ENCODE data around the gene TIPARP. TPM values are rescaled to one million over a fixed set of nuclear protein-coding genes. Genes with fewer than 3 reads are reported as not detected.

TIPARP gene
- total and polyA plus RNA-seq, 2 of the 8 experiments (the other 6 are each of a cell fraction or from before 2014, with no cell fraction given) = 1.6 to 5.8 TPM

DNA sequence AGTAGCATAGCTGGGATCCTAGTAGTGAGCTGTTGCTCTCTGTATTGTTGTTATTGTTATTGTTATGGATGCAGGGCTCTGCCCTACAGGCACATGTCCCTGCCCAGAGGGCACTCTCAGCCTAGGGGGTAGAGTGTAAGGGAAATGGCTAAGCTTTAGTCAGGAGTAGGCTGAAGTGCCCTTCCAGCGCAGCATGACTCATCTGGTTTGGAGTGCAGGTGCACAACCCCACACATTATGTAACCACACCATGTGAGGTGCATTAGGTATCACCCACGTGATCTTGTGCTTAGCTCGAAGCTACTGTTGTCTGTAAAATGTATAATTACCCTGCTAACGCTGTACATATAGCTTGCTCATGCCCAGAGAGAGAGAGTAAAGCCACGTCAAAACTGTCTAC, 48.3 kb upstream of the TIPARP start:
- Histone ChIP-seq H4K91ac (replicated peaks; ENCODE audit: insufficient read length, low read length) (no peak overlapping the region), H3K4ac (replicated peaks; ENCODE audit: insufficient read length, low read depth, low read length) (no peak overlapping the region), H3K23ac (ENCODE audit: insufficient read length) (no peak overlapping the region), H3K18ac (ENCODE audit: extremely low read depth, low read length) (no peak overlapping the region), H3K14ac (ENCODE audit: insufficient read length) (no peak overlapping the region), H3K36me3 (ENCODE audit: control insufficient read depth in 2 of 4, insufficient read depth in 4 of 4, low read length in 3 of 4) (no peaks in the 10 kb centered on the region), H3K23me2 (ENCODE audit: low read depth, low read length) (no peaks in the 10 kb centered on the region), H3K4me3 (ENCODE audit: extremely low read depth in 1 of 4, insufficient read depth in 2 of 4, low read depth in 3 of 4, low read length in 4 of 4) (no peak overlapping the region), H3K9me3 (ENCODE audit: insufficient read depth in 2 of 2, low read depth in 1 of 2, low read length in 1 of 2) (no peaks in the 10 kb centered on the region), H3K79me1 (ENCODE audit: low read depth, low read length) (no peaks in the 10 kb centered on the region), H3K27ac (ENCODE audit: low read depth, low read length) (no peak overlapping the region), H4K20me1 (replicated peaks in 1 of 2; ENCODE audit: control insufficient read depth in 1 of 2, insufficient read depth in 2 of 2, low read length in 2 of 2) (no peaks in the 10 kb centered on the region), H4K8ac (ENCODE audit: extremely low read depth, insufficient read depth, low read length) (no peak overlapping the region), H3K4me2 (ENCODE audit: insufficient read depth in 1 of 2, low read depth in 2 of 2, low read length in 2 of 2) (no peak overlapping the region), H3K9ac (replicated peaks in 1 of 4; ENCODE audit: extremely low read depth in 1 of 4, low read depth in 3 of 4, low read length in 3 of 4) (no peak overlapping the region), H3K4me1 (replicated peaks in 1 of 4; ENCODE audit: control insufficient read depth in 3 of 4, insufficient read depth in 4 of 4, low read length in 3 of 4) (peaks cover 0 to 10% (median 5%) of the 10 kb centered on the region in 4 experiments; a peak in 5 of 7 replicates), H3K27me3 (replicated peaks in 1 of 4; ENCODE audit: control insufficient read depth in 3 of 4, extremely low read depth in 1 of 4, insufficient read depth in 3 of 4, low read length in 3 of 4) (no peaks in the 10 kb centered on the region), H2AFZ (ENCODE audit: low read length) (no peak overlapping the region), H2BK5ac (ENCODE audit: low read depth, low read length) (no peak overlapping the region), H3K56ac (replicated peaks; ENCODE audit: insufficient read length, low read depth, low read length) (no peak overlapping the region), H3K79me2 (ENCODE audit: control insufficient read depth in 1 of 2, insufficient read depth in 2 of 2, low read length in 2 of 2) (no peaks in the 10 kb centered on the region), H2BK20ac (ENCODE audit: low read length) (no peak overlapping the region), H2BK120ac (replicated peaks; ENCODE audit: low read depth, low read length) (no peak overlapping the region), H4K5ac (ENCODE audit: insufficient read length, low read depth, low read length) (no peak overlapping the region), H2BK15ac (ENCODE audit: low read length) (no peak overlapping the region), H2BK12ac (ENCODE audit: low read depth, low read length) (no peak overlapping the region), H2AK5ac (ENCODE audit: low read depth, low read length) (no peak overlapping the region)
- 89% methylated on average over 5 of the region's 5 CpGs; no CpG with 5 or more reads in 1 of the 2 experiments for WGBS, 2 experiments (ENCODE audit: extremely low coverage in 1 of 2, insufficient coverage in 1 of 2, insufficient read length in 1 of 2, insufficient replicate concordance in 2 of 2, low coverage in 1 of 2, low lambda C conversion rate in 2 of 2, missing lambda C conversion rate in 1 of 2)
- DNase-seq (ENCODE audit: low read depth in 1 of 2, low spot score in 2 of 2) (no peak), FAIRE-seq (no peak)
- CTCF ChIA-PET (ENCODE audit: partially characterized antibody) = interaction anchor here (0.8 to 1.9 kb wide), 3 partner anchors 11 to 512 kb away, joined by 3 to 4 read pairs (median 4); partner anchors contain the start of gene SSR3
- POLR2A ChIA-PET (ENCODE audit: partially characterized antibody) = interaction anchor here (2.4 kb wide), 1 partner anchor 20 kb away, joined by 8 read pairs; no protein-coding TSS in a partner anchor
- TF ChIP-seq POU5F1 (IDR thresholded peaks at IDR 0.05; ENCODE audit: low read depth, low read length) (no peak), ZNF274 (IDR thresholded peaks at IDR 0.05; ENCODE audit: borderline replicate concordance, extremely low read depth, low read length) (no peak), KDM1A (IDR thresholded peaks at IDR 0.05; ENCODE audit: borderline replicate concordance, low read length) (no peak), SP4 (IDR thresholded peaks at IDR 0.05; ENCODE audit: low read length) (no peak), ASH2L (IDR thresholded peaks at IDR 0.05; ENCODE audit: low read length) (no peak), CBX8 (IDR thresholded peaks at IDR 0.05; ENCODE audit: borderline replicate concordance, low read depth, low read length) (no peak), EP300 (IDR thresholded peaks at IDR 0.05; ENCODE audit: borderline replicate concordance in 1 of 2, low read depth in 2 of 2, low read length in 2 of 2) (no peak), HDAC2 (IDR thresholded peaks at IDR 0.05; ENCODE audit: borderline replicate concordance in 1 of 2, low read depth in 2 of 2, low read length in 2 of 2) (no peak), BACH1 (IDR thresholded peaks at IDR 0.05; ENCODE audit: low read length) (no peak), SP2 (IDR thresholded peaks at IDR 0.05; ENCODE audit: low read length) (no peak)
- TF ChIP-seq, protein P1, sequence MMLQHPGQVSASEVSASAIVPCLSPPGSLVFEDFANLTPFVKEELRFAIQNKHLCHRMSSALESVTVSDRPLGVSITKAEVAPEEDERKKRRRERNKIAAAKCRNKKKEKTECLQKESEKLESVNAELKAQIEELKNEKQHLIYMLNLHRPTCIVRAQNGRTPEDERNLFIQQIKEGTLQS (IDR thresholded peaks at IDR 0.05; ENCODE audit: insufficient read depth, low read depth, low read length) = no peak
